CD4-positive, alpha-beta T cell treated with Interleukin-4 for 4 hours (primary cell): ENCODE data around the gene GNA14.
A peak's percentile ranks its signal among the peaks of the same experiment; 100 is the strongest.
"Not testable (repeated sequence)": the region's sequence is repeated elsewhere in the genome, so short reads cannot be mapped to it uniquely, and the experiment has no call there.

Experiments used
- DNase-seq: peaks from one replicate; pipeline ENCODE4 v3.0.0-alpha.2; 2020

The GNA14 gene

DNA sequence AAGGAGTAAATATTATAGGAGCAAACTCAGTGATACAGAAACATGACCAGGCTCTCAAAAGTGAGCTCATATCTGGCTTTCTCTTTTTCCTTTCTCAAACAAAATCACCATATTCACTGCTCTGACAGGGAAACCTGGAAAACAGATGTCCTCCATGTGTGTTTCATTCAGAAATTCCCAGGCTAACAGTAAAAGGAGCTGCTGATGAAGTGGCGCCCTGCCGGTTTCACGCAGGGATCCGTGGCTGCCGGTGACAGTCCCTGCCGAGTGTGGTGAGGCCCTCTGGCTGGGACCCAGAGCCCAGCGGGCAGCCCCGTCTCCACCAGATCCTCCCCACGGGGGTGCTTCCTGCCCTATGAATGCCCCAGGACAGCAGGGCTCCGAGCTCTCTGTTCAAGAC, 208.1 kb downstream of the GNA14 start:
- no peak for DNase-seq

DNA sequence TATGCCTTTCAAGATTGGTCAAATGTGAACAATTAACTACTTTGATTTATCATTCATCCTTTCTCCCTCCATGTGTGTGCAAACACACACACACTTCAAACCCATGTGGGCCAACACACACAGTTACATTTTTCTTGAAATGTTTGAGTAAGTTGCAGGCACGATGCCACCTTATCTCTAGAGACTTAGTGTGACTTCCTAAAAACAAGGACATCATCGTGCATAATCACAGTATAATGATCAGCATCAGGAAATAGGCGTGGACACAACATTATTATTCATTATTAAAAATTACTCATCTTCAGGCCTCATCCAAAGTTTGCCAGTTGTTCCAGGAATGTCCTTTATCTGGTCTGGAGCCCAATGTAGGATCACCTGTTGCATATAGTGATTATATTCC, 209.5 kb downstream of the GNA14 start:
- DNase-seq, result no peak

DNA sequence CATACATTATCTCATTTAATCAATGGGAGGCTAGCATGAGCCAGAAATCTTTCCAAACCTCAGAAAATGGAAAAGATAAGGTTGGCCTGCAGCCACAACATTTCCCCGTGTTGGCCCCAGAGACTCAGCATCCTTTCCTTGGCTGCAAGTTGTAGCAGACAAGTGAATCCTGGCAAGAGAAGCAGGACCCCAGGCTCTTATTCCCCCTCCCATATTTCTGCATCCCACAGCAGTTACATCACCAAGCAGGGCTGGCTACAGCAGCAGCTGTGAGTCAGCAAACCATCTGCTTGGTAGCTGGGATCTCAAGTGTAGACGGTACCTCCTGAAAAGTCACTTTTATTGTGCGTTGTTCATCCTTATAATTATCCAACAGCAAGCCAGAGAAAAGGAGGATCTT, 212.4 kb downstream of the GNA14 start:
- DNase-seq, result no peak

DNA sequence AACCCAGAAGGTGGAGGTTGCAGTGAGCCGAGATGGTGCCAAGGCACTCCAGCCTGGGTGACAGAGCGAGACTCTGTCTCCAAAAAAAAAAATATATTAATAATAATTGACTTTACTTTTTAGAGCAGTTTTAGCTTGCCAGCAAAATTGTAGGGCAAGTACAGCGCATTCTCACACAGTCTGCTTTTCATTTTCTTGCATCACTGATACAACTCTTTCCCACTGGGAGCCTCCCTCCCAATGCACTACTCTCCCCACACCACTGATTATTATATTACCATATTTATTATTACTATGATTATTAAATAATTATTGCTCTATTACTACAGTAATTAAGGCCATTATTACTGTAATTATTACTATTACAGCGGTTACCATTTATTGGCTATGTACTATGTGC, 212.8 kb downstream of the GNA14 start:
- DNase-seq, result no peak

DNA sequence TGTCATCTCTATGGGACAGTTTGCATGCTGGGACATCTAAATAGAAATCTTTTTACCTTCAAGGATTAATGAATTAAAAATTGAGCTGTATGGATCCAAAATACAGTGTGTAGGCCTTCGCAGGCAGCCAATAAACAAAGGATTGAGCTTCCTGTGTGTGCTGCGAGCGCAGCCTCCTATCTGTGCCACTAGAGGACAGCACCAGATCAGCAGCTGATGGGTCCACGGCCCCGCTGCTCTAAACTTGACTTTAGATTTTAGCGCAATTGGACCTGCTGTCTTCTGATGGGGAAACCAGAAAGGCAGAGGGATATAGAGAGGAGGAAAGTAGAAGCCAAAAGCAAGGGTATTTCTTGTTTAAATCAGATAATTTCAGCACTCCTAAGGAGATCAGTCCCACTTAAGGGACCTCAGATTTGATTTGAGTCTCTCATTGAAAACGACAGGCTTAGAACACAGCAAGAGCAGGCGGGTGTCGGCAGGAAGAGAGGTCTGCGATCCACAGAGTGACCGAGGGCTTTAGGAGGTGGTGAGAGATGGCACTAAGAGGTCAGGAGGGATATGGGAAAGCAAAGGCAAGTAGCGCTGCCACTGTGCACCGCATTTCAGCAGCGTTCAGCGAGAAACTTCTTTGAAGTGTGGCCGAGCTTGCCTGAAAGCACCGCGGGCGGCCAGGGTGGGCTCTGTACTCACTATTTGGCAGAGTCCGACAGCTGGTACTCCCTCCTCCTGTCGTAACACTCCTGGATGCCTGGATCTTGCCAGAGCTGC, 214.3 kb downstream of the GNA14 start:
- DNase-seq, result peak; percentile 32

DNA sequence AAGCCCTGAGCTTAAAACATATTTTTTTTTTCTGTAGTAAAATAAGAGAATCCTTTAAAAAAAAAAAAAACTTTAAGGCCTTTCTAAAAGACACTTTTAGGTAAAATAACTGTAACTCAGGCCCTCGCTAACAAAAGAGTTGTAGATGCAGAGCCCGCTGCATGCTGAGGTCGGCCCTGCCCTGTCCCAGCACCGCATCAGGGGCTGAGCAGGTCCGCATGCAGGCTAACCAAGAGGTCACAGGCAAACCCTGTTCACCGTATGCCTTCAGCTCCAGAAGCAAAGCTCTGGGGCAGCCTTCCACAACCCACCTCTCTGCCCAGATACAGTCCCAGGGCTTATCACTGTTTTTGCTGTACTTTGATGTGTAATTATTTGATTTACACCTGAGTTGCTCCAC, 216.1 kb downstream of the GNA14 start:
- no peak for DNase-seq

DNA sequence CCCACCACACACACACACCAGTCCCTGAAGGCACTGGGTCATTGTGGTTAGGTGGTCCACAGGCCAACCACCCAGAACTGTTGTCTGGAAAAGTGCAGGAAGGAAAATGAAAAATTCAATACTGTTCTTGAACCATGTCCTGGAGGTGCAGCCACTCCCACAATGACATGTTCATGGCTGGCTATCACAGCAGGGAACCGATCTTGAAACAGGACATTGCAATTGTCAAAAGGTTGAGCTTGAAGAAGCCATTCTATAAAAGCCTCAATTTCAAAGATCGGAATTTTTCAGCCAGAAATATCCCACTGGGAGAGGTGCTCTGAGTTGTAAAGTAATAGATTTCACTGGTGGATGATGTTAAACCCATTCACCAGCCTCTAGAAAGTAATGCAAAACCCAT, 218.2 kb downstream of the GNA14 start:
- DNase-seq, result no peak

DNA sequence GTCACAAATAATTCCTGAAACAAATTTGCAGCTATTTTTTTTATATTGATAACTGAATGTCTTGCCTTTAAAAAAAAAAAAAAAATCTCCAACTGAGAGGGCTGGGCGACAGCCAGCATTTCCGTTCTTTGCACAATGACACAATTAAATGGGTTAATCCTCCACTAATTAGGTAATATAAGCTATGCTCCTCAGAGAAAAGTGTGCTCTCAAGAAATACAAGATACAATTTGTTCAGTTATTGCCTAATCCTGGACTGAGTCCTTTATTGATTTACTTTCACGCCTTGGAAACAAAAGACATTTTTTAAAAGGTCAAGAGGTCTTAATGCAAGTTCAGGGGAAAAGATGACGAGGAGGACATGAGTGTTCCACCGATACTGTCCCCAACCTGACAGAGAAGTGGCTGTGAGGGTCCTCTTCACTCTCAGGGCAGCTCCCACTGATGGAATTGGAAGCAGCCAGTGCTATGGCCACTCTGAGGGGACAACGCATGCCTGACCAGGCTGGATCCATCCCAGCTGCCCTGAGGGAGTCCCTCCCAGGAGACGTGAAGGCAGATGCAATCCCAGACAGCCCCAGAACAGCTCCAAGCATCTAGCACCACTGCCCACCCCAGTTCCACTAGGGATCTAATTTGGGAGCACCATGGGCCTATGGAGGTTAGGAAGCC, 220.7 kb downstream of the GNA14 start:
- DNase-seq, result no peak

DNA sequence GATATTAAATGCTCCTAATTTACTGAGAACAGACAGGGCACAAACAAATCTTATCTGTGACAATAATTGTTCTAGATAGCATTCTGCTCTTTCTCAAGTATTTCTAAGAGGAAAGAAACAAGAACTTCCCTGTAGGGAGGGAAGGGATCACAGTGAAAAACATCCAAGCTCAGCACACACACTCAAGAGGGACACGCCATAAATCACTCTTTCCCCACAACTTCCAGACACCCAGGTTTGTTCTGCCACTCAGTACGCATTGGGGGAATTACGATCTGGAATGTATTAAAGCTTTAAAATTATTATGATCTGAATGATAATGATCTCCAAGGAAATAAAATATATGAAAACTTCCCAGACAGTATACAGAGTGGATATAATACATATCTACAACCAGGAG, 221.4 kb downstream of the GNA14 start:
- DNase-seq, result no peak

DNA sequence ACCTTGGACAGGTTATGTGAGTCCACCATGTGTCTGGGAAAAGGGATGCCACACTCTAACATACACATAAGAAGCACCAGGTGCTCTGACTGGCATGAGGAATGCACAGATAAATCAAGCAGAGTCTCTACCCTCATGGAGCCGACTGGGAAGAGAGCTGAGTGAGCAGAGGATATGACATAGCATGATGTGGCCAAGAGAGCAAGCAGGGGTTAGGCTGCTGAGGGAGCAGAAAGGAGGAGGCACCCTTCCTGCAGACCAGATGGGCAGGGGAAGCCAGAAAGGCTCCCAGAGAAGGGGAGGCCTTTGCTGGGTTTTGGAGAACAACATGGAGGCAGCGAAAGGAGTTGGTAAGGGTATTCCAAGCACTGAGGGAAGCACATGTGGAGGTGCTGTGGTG, 223.1 kb downstream of the GNA14 start:
- no peak for DNase-seq

DNA sequence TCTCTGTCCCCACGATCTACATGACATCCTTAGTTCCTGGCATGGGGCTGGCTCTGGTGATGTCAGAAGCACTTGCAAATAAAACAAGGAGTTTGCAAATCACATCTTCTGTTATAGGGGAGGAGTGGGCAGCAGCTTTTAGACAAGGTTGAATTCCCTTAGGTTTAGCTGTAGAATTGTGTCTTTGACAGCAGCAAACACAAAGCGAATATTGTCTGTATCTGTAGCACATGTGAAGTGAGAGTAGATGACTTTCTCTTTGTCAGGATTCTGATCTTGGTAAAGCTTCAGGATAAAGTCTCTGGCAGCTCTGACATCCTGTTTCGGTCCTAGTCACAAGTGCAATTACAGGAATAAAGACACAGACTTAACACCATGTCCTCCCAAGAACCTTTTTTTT, 224.3 kb downstream of the GNA14 start:
- DNase-seq, result no peak

DNA sequence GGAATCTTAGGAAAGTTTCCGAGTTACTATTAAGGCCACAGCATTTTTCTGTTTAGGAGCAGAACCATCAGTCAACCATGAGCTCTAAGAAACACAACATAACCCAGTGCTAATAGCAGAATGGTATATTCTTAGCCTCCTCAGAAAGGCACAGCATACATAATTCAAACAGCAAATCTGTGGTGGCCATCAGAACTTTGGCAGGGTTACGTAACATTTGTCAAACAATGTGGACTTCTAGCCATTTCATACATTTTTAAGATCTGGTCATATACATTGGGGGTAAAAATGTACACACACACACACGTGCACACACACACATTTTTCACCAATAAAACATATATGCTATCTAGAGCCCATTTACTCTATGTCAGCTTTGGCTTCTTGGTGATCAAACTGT, 225.2 kb downstream of the GNA14 start:
- no peak for DNase-seq

DNA sequence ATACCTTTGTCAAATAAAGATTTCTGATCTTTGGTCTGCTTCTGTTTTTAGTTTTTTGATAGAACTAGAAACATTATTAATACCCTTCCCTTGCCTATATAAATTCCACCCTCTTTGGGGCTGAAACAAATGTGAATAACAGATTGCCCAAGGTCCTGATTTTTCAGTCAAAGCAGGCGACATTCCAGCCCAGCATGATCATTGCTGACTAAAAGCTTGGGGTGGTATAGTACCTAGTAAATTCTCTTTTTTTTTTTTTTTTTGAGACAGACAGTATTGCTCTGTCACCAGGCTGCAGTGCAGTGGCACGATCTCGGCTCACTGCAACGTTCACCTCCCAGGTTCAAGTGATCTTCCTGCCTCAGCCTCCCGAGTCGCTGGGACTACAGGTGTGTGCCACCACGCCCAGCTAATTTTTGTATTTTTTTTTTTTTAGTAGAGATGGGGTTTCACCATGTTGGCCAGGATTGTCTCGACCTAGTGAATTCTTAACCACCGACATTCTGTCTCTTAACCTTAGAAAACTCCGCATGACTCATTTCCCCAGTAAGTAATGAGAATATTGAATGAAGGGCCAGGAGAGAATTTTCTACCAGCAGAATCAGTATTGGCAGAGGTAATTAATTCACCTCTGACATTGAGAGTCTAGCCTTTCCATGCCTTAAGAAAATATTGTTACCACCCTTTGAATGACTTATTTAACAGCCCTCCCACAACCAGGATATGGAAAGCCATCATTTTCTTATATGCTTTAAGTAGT, 226.4 kb downstream of the GNA14 start:
- DNase-seq, result no peak

DNA sequence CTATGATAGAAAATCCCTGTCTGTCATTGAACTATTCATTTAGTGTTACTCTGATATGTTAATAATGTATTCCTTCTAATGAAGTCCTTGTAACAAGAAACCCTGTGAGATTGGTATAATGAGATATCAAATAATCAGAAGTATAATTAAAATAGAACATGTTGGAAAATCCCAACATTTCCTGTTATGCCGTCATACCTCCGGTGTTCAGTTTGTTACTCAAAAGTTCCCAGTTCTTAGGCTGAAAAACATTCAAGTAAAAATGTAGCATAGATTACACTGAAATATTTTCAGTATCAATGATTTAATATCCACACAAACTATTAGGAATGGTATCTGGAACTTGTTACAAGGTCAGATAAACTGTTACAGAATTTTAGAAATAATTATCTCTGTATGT, 227.5 kb downstream of the GNA14 start:
- DNase-seq, result no peak

DNA sequence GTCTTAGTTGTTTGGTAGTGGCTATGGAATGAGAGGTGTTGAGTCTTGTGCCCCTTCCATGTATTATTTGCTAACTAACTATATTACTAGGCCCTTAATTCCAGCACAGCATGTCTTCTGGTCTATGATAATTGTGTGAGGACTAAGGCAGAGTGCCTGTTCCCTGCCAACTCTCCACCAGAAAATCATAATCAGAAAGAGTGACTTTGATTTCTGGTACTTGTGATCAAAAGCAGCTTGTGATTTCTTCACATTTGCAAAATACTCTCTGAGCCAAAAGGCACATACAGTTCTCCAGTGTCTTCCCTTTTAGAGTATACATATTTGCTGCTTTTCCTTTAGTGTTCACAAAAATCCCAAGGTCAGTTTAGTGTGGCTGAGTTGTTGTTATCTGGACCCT, 229.9 kb downstream of the GNA14 start:
- no peak for DNase-seq

DNA sequence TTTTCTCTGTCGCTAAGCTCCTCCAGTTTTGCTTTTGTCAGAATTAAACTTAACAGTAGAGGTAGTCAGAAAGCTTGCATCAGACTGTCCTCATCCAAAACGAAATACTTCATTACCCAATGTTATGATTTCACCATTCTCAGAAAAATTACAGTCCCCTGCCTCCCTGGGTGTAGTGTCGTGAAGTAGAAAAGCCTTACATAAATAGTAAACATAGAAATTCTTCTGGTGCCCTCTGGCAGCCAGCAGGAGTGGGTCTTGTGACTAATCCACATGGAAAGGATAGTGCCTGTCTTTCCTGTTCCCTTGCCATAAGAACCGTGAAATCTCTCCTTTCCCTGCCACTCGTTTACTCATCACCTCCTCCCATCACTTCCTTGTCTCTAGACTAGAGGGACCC, 230.6 kb downstream of the GNA14 start:
- DNase-seq, result no peak

DNA sequence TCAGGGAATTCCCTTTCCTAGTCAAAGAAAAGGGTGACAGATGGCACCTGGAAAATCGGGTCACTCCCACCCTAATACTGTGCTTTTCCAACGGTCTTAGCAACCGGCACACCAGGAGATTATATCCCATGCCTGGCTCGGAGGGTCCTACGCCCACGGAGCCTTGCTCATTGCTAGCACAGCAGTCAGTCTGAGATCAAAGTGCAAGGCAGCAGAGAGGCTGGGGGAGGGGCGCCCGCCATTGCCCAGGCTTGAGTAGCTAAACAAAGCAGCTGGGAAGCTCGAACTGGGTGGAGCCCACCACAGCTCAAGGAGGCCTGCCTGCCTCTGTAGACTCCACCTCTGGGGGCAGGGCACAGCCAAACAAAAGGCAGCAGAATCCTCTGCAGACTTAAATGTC, 239.6 kb downstream of the GNA14 start:
- DNase-seq, result not testable (repeated sequence)

DNA sequence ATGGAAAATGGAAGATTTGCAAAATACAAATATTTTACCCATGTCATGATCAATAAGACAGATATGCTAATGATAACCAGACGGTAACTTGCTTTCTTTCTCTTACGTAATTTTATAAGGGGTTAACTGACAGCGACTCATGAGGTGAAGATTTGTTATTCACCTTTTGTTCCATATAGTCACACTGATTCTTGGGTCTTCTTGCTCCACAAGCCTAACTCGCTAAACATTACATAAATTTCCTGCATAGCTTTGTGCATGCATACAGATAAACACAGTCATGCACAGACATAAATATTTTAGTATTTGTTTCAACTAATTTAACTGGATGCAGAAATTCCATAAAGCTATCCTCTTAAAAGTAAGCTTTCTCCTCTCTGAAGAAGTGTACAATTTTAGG, 244.9 kb downstream of the GNA14 start:
- no peak for DNase-seq

DNA sequence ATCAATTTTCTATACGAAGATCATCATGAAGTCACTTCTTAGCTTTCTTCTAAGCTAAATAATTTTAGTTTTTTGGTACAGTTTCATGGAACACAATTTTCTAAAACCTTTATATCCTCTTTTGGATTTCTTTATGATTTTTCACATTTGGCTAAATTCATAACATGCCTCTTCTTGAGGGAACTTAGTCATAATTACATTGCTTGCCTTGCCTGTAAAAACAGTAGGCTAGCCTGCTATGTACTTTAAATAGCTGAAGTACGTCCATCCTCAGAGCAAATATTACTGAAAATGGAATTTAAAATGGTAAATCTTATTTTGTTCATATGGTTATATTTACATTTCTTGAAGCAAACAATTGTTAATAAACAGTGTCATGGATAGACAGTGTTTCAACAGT, 245.8 kb downstream of the GNA14 start:
- no peak for DNase-seq

DNA sequence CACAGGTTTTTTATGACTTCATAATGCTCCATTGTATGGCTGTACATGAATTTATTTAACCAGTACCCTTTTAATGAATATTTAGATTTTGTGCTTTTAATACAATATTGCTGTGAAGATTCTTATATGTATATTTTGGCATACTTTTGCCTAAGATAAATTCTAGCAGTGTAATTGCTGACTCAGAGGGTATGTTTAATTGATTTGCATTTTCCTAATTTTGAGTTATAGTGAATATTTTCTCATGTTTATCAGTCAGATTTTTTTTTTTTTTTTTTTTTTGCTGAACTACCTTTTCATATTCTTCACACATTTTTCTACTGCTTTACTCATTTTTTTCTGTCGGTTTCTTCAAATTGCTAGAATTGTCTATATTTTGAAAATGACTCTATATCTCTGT, 248.2 kb downstream of the GNA14 start:
- DNase-seq, result no peak

DNA sequence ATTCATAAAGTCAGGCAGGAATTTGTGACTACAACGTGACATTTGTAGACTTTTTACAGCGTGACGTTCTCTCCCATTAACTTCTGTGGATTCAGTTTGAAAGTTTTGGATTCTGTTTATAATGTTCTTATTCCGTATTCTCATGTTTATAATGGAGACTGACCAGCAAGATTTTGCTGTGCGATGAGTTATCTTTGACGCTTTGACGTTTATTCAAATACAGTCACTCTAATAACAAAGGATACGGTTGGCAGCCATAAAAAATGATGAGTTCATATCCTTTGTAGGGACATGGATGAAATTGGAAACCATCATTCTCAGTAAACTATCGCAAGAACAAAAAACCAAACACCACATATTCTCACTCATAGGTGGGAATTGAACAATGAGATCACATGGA, 249.5 kb downstream of the GNA14 start:
- not testable (repeated sequence) for DNase-seq

DNA sequence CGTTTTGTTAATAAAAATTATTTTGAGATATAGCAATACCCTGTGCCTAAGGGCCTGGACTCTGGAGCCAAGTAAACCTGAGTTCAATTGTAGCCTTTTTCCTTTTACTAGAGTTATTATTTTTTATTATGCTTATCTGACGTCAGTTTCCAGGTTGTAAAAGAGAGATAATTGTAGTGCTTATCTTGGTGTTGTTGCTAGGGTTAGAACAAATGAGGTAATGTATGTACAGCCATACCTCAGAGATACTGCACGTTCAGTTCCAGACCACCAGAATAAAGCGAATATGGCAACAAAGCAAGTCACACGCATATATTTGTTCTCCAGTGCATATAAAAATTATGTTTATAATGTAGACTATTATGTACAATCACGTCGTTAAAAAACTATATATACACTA, 255.8 kb downstream of the GNA14 start:
- no peak for DNase-seq

DNA sequence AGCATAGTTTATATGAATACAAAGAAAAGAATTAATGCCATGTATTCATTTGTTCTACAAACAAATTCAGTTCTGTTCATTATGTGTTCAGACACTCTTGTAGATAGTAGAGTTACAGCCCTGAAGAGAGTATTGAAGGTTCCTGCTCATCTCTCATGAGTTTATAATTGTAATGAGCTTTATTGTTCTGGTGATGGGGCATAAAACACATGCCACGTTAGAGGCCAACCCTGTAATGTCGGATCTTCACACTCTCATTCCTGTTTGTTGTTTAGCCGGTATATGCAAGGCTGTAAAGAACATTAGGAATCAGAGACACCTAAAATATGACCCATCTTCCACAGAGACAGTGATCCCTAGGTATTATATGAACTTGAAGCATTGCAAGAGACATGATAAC, 256.3 kb downstream of the GNA14 start:
- no peak for DNase-seq

DNA sequence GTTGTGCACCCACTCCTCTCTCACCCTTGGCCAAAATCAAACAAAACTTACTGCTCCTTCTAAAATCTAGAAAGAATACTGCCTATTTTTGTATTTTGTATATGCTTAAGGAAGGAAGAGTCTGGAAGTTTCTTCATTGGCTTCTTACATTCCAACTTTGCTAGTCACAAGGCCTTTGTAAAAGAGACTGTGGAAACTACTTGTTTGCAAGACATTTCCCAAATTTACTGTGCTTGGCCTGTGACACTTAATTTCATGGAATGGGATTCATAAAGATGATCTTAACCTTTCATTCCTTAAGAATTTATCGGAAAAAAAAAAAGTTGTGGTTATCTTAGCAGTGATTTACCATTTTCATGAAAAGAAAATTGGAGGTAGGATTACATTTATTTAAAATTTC, 261.9 kb downstream of the GNA14 start:
- DNase-seq, result no peak
